GM19238 (cell line): Measurements from ENCODE around the gene PIAS2.
"Not testable (repeated sequence)": the region's sequence is repeated elsewhere in the genome, so short reads cannot be mapped to it uniquely, and the experiment has no call there.

ENCODE experiments used
- DNase-seq: peaks from one replicate; pipeline ENCODE4 v3.0.0; 2011; ENCODE audit warnings: low spot score; ENCODE audit not compliant: insufficient read length

The PIAS2 gene

DNA sequence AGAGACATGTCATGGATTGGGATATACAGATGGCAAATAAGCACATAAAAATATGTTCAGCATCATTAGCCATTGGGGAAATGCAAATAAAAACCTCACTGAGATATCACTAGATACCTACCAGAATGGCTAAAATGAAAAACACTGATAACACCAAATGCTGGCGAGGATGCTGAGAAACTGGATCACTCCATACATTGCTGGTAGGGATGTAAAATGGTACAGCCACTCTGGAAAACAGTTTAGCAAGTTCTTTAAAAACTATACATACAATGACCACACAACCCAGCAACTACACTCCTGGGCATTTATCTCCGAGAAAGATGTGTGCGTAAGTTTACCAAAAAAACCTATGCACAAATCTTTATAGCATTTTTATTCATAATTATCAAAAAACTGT, 13.9 kb downstream of the PIAS2 start:
- DNase-seq, result no peak

DNA sequence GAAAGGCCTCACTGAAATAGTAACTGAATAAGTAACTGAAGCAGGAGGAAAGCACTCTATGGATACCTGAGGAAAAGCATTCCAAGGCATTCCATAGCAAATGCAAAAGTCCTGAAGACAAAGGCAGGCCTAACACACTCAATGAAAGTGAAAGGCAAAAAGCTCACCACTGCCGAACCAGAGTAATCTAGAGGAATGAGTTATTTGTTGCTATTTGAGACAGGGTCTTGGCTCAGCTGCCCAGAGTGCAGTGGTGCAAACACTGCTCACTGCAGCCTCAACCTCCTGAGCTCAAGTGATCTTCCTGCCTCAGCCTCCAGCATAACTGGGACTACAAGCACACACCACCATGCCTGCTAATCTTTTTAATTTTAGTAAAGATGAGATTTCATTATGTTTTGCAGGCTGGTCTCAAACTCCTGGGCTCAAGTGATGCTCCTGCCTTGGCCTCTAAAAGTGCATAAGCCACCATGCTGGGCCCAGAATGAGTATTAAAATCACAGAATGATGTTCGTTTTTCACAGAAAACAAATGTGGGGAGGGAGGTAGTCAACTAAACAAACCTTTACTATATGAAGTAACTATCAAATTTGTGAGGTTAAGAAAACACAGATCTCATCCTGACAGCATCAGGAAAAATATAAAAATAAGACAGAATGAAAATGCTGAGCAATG, 17.9 kb downstream of the PIAS2 start:
- DNase-seq, result no peak

GRCh38 chr18:46894124-46894523, 23.2 kb downstream of the PIAS2 start:
- no peak for DNase-seq

- DNase-seq, result no peak
Observed at GRCh38 chr18:46893360-46893759, 23.9 kb downstream of the PIAS2 start.

DNA sequence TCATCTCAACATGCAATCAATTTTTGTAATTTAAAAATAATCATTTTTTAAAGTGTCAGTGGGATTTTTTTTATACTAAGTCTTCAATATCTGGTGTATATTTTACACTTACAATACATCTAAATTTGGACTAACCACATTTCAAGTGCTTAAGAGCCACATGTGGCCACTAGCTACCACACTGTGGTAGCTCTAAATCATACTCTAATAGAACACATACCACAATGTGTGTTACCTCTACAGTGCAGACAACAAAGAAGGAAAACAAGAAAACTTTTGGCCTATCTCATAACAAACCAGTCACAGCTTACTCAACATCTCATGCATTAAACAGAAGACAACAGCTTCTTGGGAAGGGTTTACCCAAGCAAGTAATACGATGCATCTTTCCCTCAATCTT, 24.5 kb downstream of the PIAS2 start:
- DNase-seq, result no peak

- DNase-seq, result peak; percentile 30
Observed at GRCh38 chr18:46891742-46892214, 25.5 kb downstream of the PIAS2 start.

DNA sequence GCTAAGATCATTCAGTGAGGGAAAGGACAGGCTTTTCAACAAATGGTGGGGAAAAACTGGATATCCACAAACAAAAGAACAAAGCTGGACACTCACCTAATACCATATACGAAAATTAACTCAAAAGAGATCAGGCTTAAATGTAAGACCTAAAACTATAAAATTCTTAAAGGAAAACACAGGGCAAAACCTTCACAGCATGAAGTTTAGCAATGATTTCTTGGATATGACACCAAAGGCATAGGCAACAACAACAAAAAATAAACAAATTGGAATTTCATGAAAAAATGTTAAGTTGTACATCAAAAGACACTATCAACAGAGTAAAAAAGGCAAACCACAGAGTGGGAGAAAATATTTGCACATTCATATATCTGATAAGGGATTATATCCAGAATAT, 28.3 kb downstream of the PIAS2 start:
- DNase-seq, result no peak

- no peak for DNase-seq
Observed at GRCh38 chr18:46886893-46887292, 30.4 kb downstream of the PIAS2 start.

- DNase-seq, result no peak
Observed at GRCh38 chr18:46883180-46883579, 34.1 kb downstream of the PIAS2 start.

DNA sequence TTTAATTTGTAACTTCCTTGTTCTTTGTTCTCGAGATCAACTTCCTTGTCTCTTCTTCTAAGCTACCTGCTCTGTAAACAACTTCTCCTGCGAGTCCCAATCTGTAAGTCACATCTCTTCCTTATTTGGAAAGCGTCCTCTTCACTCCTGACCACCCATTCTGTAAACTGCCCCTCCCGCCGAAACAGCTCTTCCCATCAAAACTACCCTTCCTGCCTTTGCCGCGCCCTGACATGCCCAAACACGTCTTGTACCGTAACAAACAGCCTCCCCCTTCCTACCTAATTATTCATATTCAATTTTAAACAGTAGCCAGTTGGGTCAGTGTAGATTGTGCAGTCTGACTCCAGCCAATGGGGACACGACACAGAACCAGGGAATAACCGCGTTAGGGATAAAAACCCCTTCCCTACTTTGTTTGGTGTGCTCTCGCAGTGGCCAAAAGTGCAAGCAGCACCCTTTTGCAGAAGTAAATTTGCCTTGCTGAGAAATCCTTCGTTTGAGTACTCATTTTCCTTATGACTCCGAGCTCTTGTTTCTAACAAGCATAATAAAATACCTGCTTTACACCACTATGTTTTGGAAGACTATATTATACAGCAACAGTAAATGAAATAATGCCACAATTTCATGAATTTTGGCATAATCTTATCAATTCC, 39.8 kb downstream of the PIAS2 start:
- no peak for DNase-seq

DNA sequence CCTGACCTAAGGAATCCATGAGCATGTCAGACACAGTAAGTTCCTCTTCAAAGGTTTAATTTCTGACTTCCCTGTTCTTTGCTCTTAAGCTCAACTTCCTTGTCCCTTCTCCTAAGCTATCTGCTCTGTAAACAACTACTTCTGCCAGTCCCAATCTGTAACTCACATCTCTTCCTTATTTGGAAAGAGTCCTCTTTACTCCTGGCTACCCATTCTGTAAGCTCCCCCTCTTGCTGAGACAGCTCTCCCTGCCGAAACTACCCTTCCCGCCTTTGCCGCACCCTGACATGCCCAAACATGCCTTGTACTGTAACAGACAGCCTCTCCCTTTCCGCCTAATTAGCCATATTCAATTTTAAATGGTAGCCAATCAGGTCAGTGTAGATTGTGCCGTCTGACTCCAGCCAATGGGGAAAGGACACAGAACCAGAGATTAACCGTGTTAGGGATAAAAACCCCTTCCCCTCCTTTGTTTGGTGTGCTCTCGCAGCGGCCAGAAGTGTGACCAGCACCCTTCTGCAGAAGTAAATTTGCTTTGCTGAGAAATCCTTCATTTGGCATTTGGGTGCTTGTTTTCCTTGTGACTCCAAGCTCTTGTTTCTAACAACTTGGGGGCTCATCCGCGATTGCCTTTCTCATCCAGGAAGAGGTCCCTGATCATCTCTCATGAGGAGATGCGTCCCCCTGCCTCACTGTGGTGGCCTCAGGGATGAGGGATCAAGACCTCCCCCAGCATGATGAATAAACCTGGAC, 49.0 kb downstream of the PIAS2 start:
- DNase-seq, result no peak

DNA sequence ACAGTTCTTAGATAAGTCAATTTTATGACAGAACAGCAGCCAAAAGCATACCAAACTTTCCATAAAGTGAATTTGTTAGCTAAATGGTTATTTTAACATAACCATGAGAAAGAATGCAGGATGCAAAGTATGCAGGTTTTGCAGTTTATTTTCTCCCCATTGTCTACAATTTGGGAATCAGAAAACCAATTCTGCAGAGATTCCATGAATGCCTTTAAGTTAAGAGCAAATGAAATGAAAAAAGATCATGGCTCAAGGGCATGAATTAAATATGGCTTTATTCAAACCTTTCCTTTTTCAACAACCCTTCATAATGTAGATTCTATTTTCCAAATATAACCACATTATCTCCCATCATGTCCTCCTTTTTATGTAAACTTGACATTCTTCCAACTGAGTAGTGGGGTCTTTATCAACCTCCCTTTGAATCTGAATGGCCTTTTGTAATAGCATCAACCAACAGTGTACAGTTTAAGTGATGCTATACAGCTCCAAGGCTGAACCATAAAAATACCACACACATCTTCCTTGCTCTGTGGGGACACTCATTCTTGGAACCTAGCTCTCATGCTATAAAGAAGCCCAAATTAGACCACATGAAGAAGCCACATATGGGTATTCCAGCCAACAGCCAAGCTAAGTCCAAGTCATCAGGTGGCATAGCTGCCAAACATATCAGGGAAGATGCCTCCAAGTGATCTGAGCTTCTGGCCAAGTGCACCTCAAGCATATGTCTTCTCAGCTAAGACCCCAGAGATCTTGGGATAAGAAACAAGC, 49.8 kb downstream of the PIAS2 start:
- DNase-seq, result no peak

DNA sequence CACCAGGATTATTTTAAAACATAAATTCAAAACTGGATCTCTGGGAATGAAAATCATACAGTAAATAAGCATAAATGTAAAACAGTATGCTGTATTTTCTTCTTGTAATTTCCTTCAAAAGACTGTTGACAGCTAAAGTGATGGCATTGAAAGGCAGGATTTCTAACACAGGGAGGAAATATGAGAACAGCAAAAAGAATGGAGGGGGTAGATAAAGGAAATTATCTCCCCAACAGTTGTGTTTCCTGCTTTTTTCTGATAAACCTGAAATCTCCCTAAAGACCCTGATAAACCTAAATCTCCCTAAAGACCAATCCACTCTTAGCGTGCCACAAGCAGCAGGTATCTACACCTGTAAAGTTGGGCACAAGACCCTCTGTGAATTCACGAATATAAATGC, 50.8 kb downstream of the PIAS2 start:
- DNase-seq, result no peak

GRCh38 chr18:46865245-46865644, 52.1 kb downstream of the PIAS2 start:
- DNase-seq, result not testable (repeated sequence)

GRCh38 chr18:46859855-46860254, 57.5 kb downstream of the PIAS2 start:
- peak; percentile 8 for DNase-seq

GRCh38 chr18:46858290-46858689, 59.0 kb downstream of the PIAS2 start:
- no peak for DNase-seq

GRCh38 chr18:46856973-46857372, 60.3 kb downstream of the PIAS2 start:
- no peak for DNase-seq

DNA sequence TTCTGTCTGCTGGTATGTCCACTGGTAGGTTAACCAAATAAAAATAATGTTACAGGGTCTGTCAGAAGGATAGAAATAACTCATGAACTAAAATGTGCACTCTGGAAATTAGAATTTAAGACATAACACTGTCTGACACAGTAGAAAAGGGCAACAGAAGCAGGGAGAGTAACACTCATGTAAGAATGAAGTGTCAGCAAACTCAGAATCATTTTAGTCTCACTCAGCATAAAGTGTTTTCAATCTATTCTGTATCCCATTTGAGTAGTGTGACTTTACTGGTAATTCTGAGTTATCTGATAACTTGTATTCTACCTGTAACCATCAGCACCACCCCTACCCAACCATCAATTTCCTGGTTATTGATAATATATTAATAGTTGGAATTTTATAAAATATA, 68.3 kb downstream of the PIAS2 start:
- no peak for DNase-seq

GRCh38 chr18:46843372-46843771, 73.9 kb downstream of the PIAS2 start:
- DNase-seq, result no peak

GRCh38 chr18:46842583-46842982, 74.7 kb downstream of the PIAS2 start:
- DNase-seq, result no peak

DNA sequence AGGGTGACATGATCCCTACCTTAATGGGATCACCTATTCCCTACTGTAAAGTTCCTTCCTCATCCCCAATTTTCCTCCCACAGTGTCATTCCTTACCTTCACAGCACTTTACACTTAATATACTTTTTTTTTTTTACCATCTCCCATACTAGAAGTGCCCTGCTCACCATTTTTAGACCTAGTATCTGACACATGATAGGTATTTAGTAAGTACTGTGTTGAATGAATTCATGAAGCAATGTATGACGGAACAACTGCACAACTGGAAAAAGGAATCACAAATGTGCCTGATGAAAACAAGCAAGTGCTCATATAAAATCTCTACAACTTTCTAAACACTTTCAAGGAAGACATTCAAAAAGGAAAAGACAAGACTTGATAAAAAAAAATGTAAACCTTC, 83.4 kb downstream of the PIAS2 start:
- DNase-seq, result no peak

- DNase-seq, result no peak
Observed at GRCh38 chr18:46832849-46833248, 84.5 kb downstream of the PIAS2 start.
